ENCODE data around the gene PDE4B. TPM values are rescaled to one million over a fixed set of nuclear protein-coding genes. Genes with fewer than 3 reads are reported as not detected.

PDE4B gene
- total and polyA plus RNA-seq, 2 of the 13 experiments (the other 11 are each of a cell fraction or from before 2014, with no cell fraction given) = not detected

DNA sequence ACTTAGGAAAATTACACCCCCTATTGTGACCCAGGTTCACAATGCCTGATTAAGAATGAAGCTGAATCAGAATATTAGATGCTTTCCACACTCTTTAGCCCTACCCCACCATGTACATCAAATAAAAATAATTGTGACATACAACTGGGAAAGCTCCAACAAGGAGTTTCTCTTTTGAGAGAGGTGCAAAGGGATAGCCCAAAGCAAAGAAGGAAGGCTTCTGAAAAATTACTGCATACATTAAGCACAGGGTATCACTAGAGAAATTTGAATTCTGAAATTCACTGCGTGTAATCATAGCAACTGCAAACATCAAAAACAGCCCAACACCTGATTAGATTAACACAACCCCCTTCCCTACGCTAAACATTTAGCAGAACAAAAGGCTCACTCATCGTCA lies 34.1 kb downstream of the PDE4B start:
- no peaks in the 10 kb centered on the region for H3K9me3 ChIP-seq (ENCODE audit: low read length)
- no peak overlapping the region for H3K9ac ChIP-seq (ENCODE audit: insufficient read depth, low read depth, low read length)
- H3K27me3 ChIP-seq (ENCODE audit: control insufficient read depth in 1 of 2, insufficient read depth in 2 of 2, low read length in 2 of 2) = no peaks in the 10 kb centered on the region
- H3K27ac ChIP-seq (ENCODE audit: extremely low read length, insufficient read depth, low read length) = no peak overlapping the region
- ChIA-PET POLR2A (no interaction called here), CTCF (ENCODE audit: low intra/inter-chr PET ratio, low total read pairs) (no interaction called here)
- ATAC-seq (no peak), FAIRE-seq (no peak), DNase-seq (ENCODE audit: low spot score) (no peak)
- no peak overlapping the region for H2AFZ ChIP-seq (ENCODE audit: low read length)
- H3K79me2 ChIP-seq (ENCODE audit: insufficient read depth, low read length) = no peaks in the 10 kb centered on the region
- no peaks in the 10 kb centered on the region for H3K36me3 ChIP-seq (replicated peaks in 1 of 2; ENCODE audit: control insufficient read depth in 1 of 2, insufficient read depth in 2 of 2, low read length in 2 of 2)
- H3K4me3 ChIP-seq (replicated peaks in 1 of 3; ENCODE audit: insufficient read depth in 1 of 3, low read depth in 2 of 3, low read length in 3 of 3) = no peak overlapping the region
- TF ChIP-seq REPIN1 (CRISPR knock-in tag; IDR thresholded peaks at IDR 0.05; ENCODE audit: borderline replicate concordance, low read depth) (no peak), ZC3H4 (CRISPR knock-in tag; IDR thresholded peaks at IDR 0.05; ENCODE audit: borderline replicate concordance) (no peak), FOXK1 (CRISPR knock-in tag; IDR thresholded peaks at IDR 0.05; ENCODE audit: borderline replicate concordance, low read depth) (no peak), JUNB (CRISPR knock-in tag; IDR thresholded peaks at IDR 0.05; ENCODE audit: borderline replicate concordance) (no peak), SAFB2 (CRISPR knock-in tag; IDR thresholded peaks at IDR 0.05; ENCODE audit: borderline replicate concordance, low read depth) (no peak), PRMT3 (CRISPR knock-in tag; IDR thresholded peaks at IDR 0.05; ENCODE audit: borderline replicate concordance, low read depth) (no peak), ZNF468 (CRISPR knock-in tag; IDR thresholded peaks at IDR 0.05) (no peak), AHR (CRISPR knock-in tag; IDR thresholded peaks at IDR 0.05) (no peak), TEAD2 (CRISPR knock-in tag; IDR thresholded peaks at IDR 0.05) (no peak), ZNF460 (CRISPR knock-in tag; IDR thresholded peaks at IDR 0.05; ENCODE audit: borderline replicate concordance) (no peak), ARNTL (CRISPR knock-in tag; IDR thresholded peaks at IDR 0.05) (no peak), SPEN (CRISPR knock-in tag; IDR thresholded peaks at IDR 0.05; ENCODE audit: low read depth) (no peak), GLI4 (CRISPR knock-in tag; IDR thresholded peaks at IDR 0.05; ENCODE audit: borderline replicate concordance) (no peak), TRIM24 (CRISPR knock-in tag; IDR thresholded peaks at IDR 0.05) (no peak)
- TF ChIP-seq, protein P1, sequence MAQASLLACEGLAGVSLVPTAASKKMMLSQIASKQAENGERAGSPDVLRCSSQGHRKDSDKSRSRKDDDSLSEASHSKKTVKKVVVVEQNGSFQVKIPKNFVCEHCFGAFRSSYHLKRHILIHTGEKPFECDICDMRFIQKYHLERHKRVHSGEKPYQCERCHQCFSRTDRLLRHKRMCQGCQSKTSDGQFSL (CRISPR knock-in tag; IDR thresholded peaks at IDR 0.05) = no peak
- TF ChIP-seq, protein P2, sequence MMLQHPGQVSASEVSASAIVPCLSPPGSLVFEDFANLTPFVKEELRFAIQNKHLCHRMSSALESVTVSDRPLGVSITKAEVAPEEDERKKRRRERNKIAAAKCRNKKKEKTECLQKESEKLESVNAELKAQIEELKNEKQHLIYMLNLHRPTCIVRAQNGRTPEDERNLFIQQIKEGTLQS (CRISPR knock-in tag; IDR thresholded peaks at IDR 0.05) = no peak
- TF ChIP-seq, protein P3, sequence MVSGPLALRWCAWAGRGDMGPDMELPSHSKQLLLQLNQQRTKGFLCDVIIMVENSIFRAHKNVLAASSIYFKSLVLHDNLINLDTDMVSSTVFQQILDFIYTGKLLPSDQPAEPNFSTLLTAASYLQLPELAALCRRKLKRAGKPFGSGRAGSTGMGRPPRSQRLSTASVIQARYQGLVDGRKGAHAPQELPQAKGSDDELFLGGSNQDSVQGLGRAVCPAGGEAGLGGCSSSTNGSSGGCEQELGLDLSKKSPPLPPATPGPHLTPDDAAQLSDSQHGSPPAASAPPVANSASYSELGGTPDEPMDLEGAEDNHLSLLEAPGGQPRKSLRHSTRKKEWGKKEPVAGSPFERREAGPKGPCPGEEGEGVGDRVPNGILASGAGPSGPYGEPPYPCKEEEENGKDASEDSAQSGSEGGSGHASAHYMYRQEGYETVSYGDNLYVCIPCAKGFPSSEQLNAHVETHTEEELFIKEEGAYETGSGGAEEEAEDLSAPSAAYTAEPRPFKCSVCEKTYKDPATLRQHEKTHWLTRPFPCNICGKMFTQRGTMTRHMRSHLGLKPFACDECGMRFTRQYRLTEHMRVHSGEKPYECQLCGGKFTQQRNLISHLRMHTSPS (CRISPR knock-in tag; IDR thresholded peaks at IDR 0.05; ENCODE audit: low read depth) = no peak
- in situ Hi-C loops (cut with HindIII; ENCODE audit: extremely low pct_ligation_motif_present, low pct_unique_long_range_greater_than_20kb) (no loop called here), intact Hi-C loops (cut with micrococcal nuclease; ENCODE audit: unreplicated experiment) (no loop called here)
- 0% methylated on average over 3 of the region's 3 CpGs for WGBS (ENCODE audit: low lambda C conversion rate)
- no peaks in the 10 kb centered on the region for H3K4me1 ChIP-seq (ENCODE audit: insufficient read depth, low read length)
- no peaks in the 10 kb centered on the region for H4K20me1 ChIP-seq (ENCODE audit: insufficient read depth, low read length)
- H3K4me2 ChIP-seq (ENCODE audit: low read depth, low read length) = no peak overlapping the region
- BruUV-seq (replicated peaks) = no TSS peak

Data from HepG2 (cell line).